CD4-positive, alpha-beta T cell treated with Interleukin-15 for 1 hour (primary cell): Measurements from ENCODE around the gene DKK2.

Source experiments
- DNase-seq: peaks from one replicate; pipeline ENCODE4 v3.0.0-alpha.2; 2020

The DKK2 gene

DNA sequence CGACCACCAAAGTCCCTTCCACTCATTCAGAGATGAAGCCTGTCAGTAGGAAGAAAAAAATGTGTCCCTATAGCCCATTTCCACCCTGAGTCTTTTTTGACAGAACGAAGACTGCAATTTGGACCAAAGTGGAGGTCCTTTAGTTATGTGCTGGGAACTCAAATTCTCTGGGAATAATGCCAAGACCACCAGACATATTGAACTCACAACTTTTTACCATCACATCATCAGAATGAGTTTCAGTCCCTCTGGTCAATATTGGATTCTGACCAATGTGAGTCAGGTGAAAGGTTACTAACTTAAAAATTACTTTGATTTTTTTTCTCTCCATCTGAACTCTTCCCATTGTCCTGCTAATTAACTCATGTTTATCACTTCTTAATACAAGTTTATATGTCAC is 128.9 kb downstream of the DKK2 start:
- DNase-seq: no peak

DNA sequence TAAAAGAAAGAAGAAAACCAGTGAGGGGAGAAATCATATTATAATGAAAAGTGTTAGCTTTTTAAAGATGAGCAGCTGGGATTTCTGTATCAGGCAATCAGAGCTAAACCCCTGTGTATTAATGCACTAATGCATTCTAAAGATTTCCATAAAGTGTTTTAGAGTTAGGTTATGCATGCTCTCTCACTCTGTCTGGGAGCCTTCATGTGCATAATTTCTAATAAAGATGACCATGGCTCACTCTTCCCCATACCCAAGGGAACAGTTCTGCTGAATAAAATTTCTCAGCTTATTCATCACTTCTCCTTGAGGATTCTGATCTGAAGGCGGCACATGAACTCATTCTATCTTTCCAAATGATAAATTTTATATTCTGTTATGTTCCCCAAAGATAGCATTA is 129.4 kb downstream of the DKK2 start:
- DNase-seq: no peak

- no peak for DNase-seq
Observed at GRCh38 chr4:106898621-106899230, 137.4 kb downstream of the DKK2 start.

DNA sequence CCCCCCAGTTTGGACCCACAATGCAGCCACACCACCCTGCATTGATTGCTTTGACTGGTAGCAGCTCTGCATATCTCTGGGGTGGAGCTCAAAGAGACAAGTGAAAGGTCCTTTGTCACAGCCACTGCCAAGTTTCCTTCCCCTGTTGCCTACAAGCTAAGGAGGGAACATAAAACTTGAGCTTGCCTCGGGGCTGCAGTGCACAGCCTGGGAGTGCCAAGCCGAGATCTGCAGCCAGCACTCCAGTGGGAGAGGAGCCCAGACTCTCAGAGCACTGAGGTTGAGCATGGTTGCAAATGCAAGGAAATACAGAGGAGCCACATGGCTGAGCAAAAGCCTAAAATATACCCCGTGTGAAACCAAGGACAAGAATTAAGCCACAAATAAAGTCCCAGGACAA is 142.2 kb downstream of the DKK2 start:
- no peak for DNase-seq

DNA sequence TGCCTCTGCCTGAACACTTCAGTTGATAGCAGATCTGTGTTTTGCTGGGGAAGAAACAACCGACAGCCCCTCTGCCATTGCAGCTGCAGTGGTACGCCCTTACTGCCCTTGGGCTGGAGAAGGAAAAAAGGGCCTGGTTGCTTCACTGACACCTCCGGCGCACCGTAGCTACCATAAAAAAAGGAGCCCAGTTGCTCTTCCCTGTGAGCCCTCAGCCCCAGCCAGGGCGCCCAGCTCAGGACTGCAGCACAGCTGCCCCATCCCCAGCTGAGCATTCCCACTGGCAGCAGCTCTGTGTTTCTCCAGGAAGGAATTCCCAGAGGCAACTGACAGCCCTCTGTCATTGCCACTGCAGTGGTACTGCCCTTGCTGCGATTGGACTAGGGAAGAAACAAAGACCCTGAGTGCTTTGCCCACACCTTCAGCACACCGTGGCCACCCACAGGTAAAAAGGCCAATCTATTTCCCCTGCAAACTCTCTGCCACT is 142.7 kb downstream of the DKK2 start:
- no peak for DNase-seq

GRCh38 chr4:106892786-106893185 is 143.3 kb downstream of the DKK2 start:
- no peak for DNase-seq

- no peak for DNase-seq
Observed at GRCh38 chr4:106875340-106875739, 160.8 kb downstream of the DKK2 start.
